H1 (cell line): ENCODE results near the gene NLRP6. TPM values are rescaled to one million over a fixed set of nuclear protein-coding genes. Genes with fewer than 3 reads are reported as not detected.
"Not testable (repeated sequence)": the region's sequence is repeated elsewhere in the genome, so short reads cannot be mapped to it uniquely, and the experiment has no call there.

Experiments
- CTCF ChIA-PET: fragments of 300-600 bp; sonication (Branson Sonifier 250); formaldehyde crosslinking; loops from one replicate; lab custom pipeline; 2021; ENCODE audit not compliant: partially characterized antibody; lab: Charles Lee
- POLR2A ChIA-PET: fragments of 300-600 bp; sonication (Branson Sonifier 250); formaldehyde crosslinking; loops from one replicate; lab custom pipeline; 2021; ENCODE audit warnings: inconsistent platforms; ENCODE audit not compliant: partially characterized antibody; lab: Charles Lee
- DNase-seq, 2 experiments: peaks; one replicate each; pipeline versions ENCODE4 v3.0.0 to v3.0.0-alpha.2; 2010 to 2022; ENCODE audit warnings: low spot score in 2 of 2, low read depth in 1 of 2, mixed read lengths in 1 of 2
- FAIRE-seq: peaks from 2 replicates; lab custom pipeline; 2011; peaks lifted over from hg19 to GRCh38; lab: Jason Lieb, UNC
- H2AFZ ChIP-seq: 2 replicates; pipeline ENCODE4 v1.8.1; 2012; ENCODE audit warnings: low read length, inconsistent platforms
- H2AK5ac ChIP-seq: 2 replicates; pipeline ENCODE4 v1.6.1; 2013; ENCODE audit warnings: low read depth, low read length
- H2BK120ac ChIP-seq: replicated peaks from 2 replicates; pipeline ENCODE3; 2013; ENCODE audit warnings: low read depth, low read length, inconsistent platforms
- H2BK12ac ChIP-seq: 2 replicates; pipeline ENCODE4 v1.6.1; 2013; ENCODE audit warnings: low read depth, low read length
- H2BK15ac ChIP-seq: 2 replicates; pipeline ENCODE4 v1.6.1; 2013; ENCODE audit warnings: low read length
- H2BK20ac ChIP-seq: 2 replicates; pipeline ENCODE4 v1.6.1; 2013; ENCODE audit warnings: low read length
- H2BK5ac ChIP-seq: 2 replicates; pipeline ENCODE4 v1.6.1; 2013; ENCODE audit warnings: low read depth, low read length
- H3K14ac ChIP-seq: 2 replicates; pipeline ENCODE4 v1.6.1; 2013; ENCODE audit warnings: inconsistent platforms; ENCODE audit not compliant: insufficient read length
- H3K18ac ChIP-seq: 2 replicates; pipeline ENCODE4 v1.6.1; 2013; ENCODE audit warnings: low read length; ENCODE audit errors: extremely low read depth
- H3K23ac ChIP-seq: 2 replicates; pipeline ENCODE4 v1.6.1; 2013; ENCODE audit warnings: inconsistent platforms; ENCODE audit not compliant: insufficient read length
- H3K23me2 ChIP-seq: 2 replicates; pipeline ENCODE4 v1.6.1; 2013; ENCODE audit warnings: low read depth, low read length
- H3K27ac ChIP-seq: 2 replicates; pipeline ENCODE4 v1.6.1; 2011; ENCODE audit warnings: low read depth, low read length, inconsistent platforms
- H3K27me3 ChIP-seq, 4 experiments: replicated peaks in 1 of 4; 1 replicate in 1 of 4; 2 replicates in 3 of 4; pipeline versions ENCODE4 v1.6.1 to v1.8.1; 2011 to 2013; ENCODE audit warnings: low read length in 3 of 4, mild to moderate bottlenecking in 3 of 4, inconsistent platforms in 2 of 4, mixed read lengths in 2 of 4, moderate library complexity in 1 of 4; ENCODE audit not compliant: control insufficient read depth in 3 of 4, insufficient read depth in 3 of 4; ENCODE audit errors: extremely low read depth in 1 of 4
- H3K36me3 ChIP-seq, 4 experiments: 2 replicates each; pipeline versions ENCODE4 v1.6.1 to v1.8.1; 2011 to 2013; ENCODE audit warnings: mild to moderate bottlenecking in 4 of 4, low read length in 3 of 4, moderate library complexity in 2 of 4, control low read depth in 1 of 4, inconsistent platforms in 1 of 4; ENCODE audit not compliant: insufficient read depth in 4 of 4, control insufficient read depth in 2 of 4
- H3K4ac ChIP-seq: replicated peaks from 2 replicates; pipeline ENCODE3; 2013; ENCODE audit warnings: low read length, low read depth, mixed read lengths, inconsistent platforms; ENCODE audit not compliant: insufficient read length
- H3K4me1 ChIP-seq, 4 experiments: replicated peaks in 1 of 4; 1 replicate in 1 of 4; 2 replicates in 3 of 4; pipeline versions ENCODE4 v1.6.1 to v1.8.1; 2011 to 2013; ENCODE audit warnings: low read length in 3 of 4, inconsistent platforms in 2 of 4, mixed read lengths in 1 of 4; ENCODE audit not compliant: insufficient read depth in 4 of 4, control insufficient read depth in 3 of 4
- H3K4me2 ChIP-seq, 2 experiments: 2 replicates each; pipeline versions ENCODE4 v1.6.1 to v1.8.1; 2011 to 2013; ENCODE audit warnings: low read depth in 2 of 2, low read length in 2 of 2, control low read depth in 1 of 2, inconsistent platforms in 1 of 2, mild to moderate bottlenecking in 1 of 2; ENCODE audit not compliant: insufficient read depth in 1 of 2
- H3K4me3 ChIP-seq, 4 experiments: fragments of 200-600, 300-600 bp in 1 of 4; sonication (generic), shearing (Covaris generic), sonication (Bioruptor Twin) in 1 of 4; 2 replicates each; pipeline versions ENCODE4 v1.5.1 to v1.8.1; 2011 to 2016; ENCODE audit warnings: low read length in 4 of 4, low read depth in 3 of 4, control low read depth in 2 of 4, inconsistent platforms in 2 of 4, mild to moderate bottlenecking in 2 of 4, mixed read lengths in 1 of 4, moderate library complexity in 1 of 4; ENCODE audit not compliant: insufficient read depth in 2 of 4; ENCODE audit errors: extremely low read depth in 1 of 4
- H3K56ac ChIP-seq: replicated peaks from 2 replicates; pipeline ENCODE3; 2013; ENCODE audit warnings: low read depth, mild to moderate bottlenecking, mixed read lengths, low read length, inconsistent platforms; ENCODE audit not compliant: insufficient read length
- H3K79me1 ChIP-seq: 2 replicates; pipeline ENCODE4 v1.6.1; 2013; ENCODE audit warnings: low read depth, low read length, control low read depth
- H3K79me2 ChIP-seq, 2 experiments: 2 replicates each; pipeline versions ENCODE4 v1.6.1 to v1.8.1; 2012 to 2013; ENCODE audit warnings: low read length in 2 of 2, mild to moderate bottlenecking in 2 of 2, inconsistent platforms in 1 of 2; ENCODE audit not compliant: insufficient read depth in 2 of 2, control insufficient read depth in 1 of 2
- H3K9ac ChIP-seq, 4 experiments: replicated peaks in 1 of 4; 1 replicate in 1 of 4; 2 replicates in 3 of 4; pipeline versions ENCODE4 v1.6.1 to v1.8.1; 2011 to 2013; ENCODE audit warnings: low read depth in 3 of 4, low read length in 3 of 4, control low read depth in 2 of 4, mild to moderate bottlenecking in 2 of 4, moderate library complexity in 2 of 4, inconsistent platforms in 1 of 4; ENCODE audit errors: extremely low read depth in 1 of 4
- H3K9me3 ChIP-seq, 2 experiments: 2 replicates each; pipeline versions ENCODE4 v1.6.1 to v1.8.1; 2012 to 2013; ENCODE audit warnings: mild to moderate bottlenecking in 2 of 2, moderate library complexity in 2 of 2, control low read depth in 1 of 2, inconsistent platforms in 1 of 2, low read depth in 1 of 2, low read length in 1 of 2, mixed read lengths in 1 of 2; ENCODE audit not compliant: insufficient read depth in 2 of 2
- H4K20me1 ChIP-seq, 2 experiments: replicated peaks in 1 of 2; 2 replicates each; pipeline versions ENCODE3 to v1.8.1; 2011 to 2013; ENCODE audit warnings: inconsistent platforms in 2 of 2, low read length in 2 of 2, mild to moderate bottlenecking in 1 of 2; ENCODE audit not compliant: insufficient read depth in 2 of 2, control insufficient read depth in 1 of 2
- H4K5ac ChIP-seq: 2 replicates; pipeline ENCODE4 v1.6.1; 2013; ENCODE audit warnings: low read length, low read depth, mixed read lengths, inconsistent platforms; ENCODE audit not compliant: insufficient read length
- H4K8ac ChIP-seq: 2 replicates; pipeline ENCODE4 v1.8.0; 2013; ENCODE audit warnings: mild to moderate bottlenecking, moderate library complexity, low read length, inconsistent platforms; ENCODE audit not compliant: insufficient read depth; ENCODE audit errors: extremely low read depth
- H4K91ac ChIP-seq: replicated peaks from 2 replicates; pipeline ENCODE3; 2013; ENCODE audit warnings: low read length, mixed read lengths, inconsistent platforms; ENCODE audit not compliant: insufficient read length
- whole genome bisulfite sequencing, 2 experiments: shearing (Covaris generic) in 1 of 2; methylation state at CpG; one replicate each; pipeline versions ENCODE4 v1.1.6 to v1.1.7; 2013 to 2015; ENCODE audit warnings: low lambda C conversion rate in 2 of 2, mixed read lengths in 2 of 2, inconsistent platforms in 1 of 2, low coverage in 1 of 2, missing lambda C conversion rate in 1 of 2; ENCODE audit not compliant: insufficient replicate concordance in 2 of 2, insufficient coverage in 1 of 2, insufficient read length in 1 of 2; ENCODE audit errors: extremely low coverage in 1 of 2, missing lambda C conversion rate in 1 of 2; 5-methylcytosine and 5-hydroxymethylcytosine counted together
- polyA plus RNA-seq, 7 experiments: library from polyadenylated mRNA; depleted of rRNA in 3 of 7; stranded (reverse) in 5 of 7; unstranded in 2 of 7; fragments of >200 nt in 5 of 7; fragments of 200-250 nt in 2 of 7; gene quantifications; 1 replicate in 5 of 7; 2 replicates in 1 of 7; 4 replicates in 1 of 7; pipeline versions ENCODE4 v1.2.1 to v1.2.3, GENCODE V29; 2011 to 2013; ENCODE audit warnings: missing spikeins in 2 of 7, mixed read lengths in 2 of 7
- total RNA-seq: library from RNA; stranded (reverse); fragmentation: NEBNext Ultra II Directional; extraction: Animal tissue kit (Norgen Biotek cat#: 25700); gene quantifications from 2 replicates; pipeline ENCODE4 v1.2.1, GENCODE V29; 2021

The NLRP6 gene
- total and polyA plus RNA-seq, 2 of the 8 experiments (the other 6 are each of a cell fraction or from before 2014, with no cell fraction given) = not detected

- H3K9me3 ChIP-seq, H3K14ac ChIP-seq, H3K23ac ChIP-seq, H2BK120ac ChIP-seq, H3K27me3 ChIP-seq, H4K8ac ChIP-seq, H4K91ac ChIP-seq, H4K20me1 ChIP-seq, DNase-seq, H3K79me1 ChIP-seq, H2AK5ac ChIP-seq, H3K56ac ChIP-seq, H4K5ac ChIP-seq, H2BK12ac ChIP-seq, H2BK20ac ChIP-seq, H2AFZ ChIP-seq, H3K36me3 ChIP-seq, H3K4ac ChIP-seq, H3K27ac ChIP-seq, FAIRE-seq: not testable (repeated sequence)
- ChIA-PET POLR2A (interaction anchor here (2.1 to 4.0 kb wide), 3 partner anchors 16 to 41 kb away, joined by 9 to 17 read pairs (median 11); no protein-coding TSS in a partner anchor), CTCF (interaction anchor here (0.9 to 4.2 kb wide), 5 partner anchors 9 to 63 kb away, joined by 3 to 33 read pairs (median 4); no protein-coding TSS in a partner anchor)
- Histone ChIP-seq H3K18ac (peak overlapping the region; percentile 95; the same call in 1 of the 2 replicates), H3K4me2 (peak overlapping the region; percentile 75 to 89), H2BK15ac (0 out of 2 replicates have a peak overlapping the region, but pooled peaks have one; percentile 36), H3K4me1 (peaks cover 9 to 40% (median 31%) of the 10 kb centered on the region in 4 experiments), H3K23me2 (peaks cover 15% of the 10 kb centered on the region; the same call in 1 of the 2 replicates), H3K79me2 (peaks cover 0 to 18% of the 10 kb centered on the region in 2 experiments; a peak in 2 of 4 replicates), H2BK5ac (peak overlapping the region; percentile 96), H3K4me3 (peak overlapping the region; percentile 71 to 94 (median 86)), H3K9ac (peak overlapping the region in 2 of 4 experiments; percentile 51 to 85; a peak in 2 of 7 replicates)
- WGBS, 2 experiments = 6% methylated on average over 4 of the region's 6 CpGs; no CpG with 5 or more reads in 1 of the 2 experiments
Observed at GRCh38 chr11:314554-314875, 36.3 kb downstream of the NLRP6 start.
